Pulmonary artery endothelial cell (primary cell): Measurements from ENCODE around the gene C1QTNF1. TPM values are rescaled to one million over a fixed set of nuclear protein-coding genes. Genes with fewer than 3 reads are reported as not detected.

Experiments
- DNase-seq: peaks from one replicate; pipeline ENCODE4 v3.0.0-alpha.2; 2011; ENCODE audit warnings: low read depth, low spot score
- total RNA-seq: library from RNA; depleted of rRNA; stranded (reverse); fragments of >200 nt; gene quantifications from 2 replicates; pipeline ENCODE4 v1.2.3, GENCODE V29; 2014

C1QTNF1 gene
- total RNA-seq, 1 donor from 2014 or later, result 10.7 TPM

GRCh38 chr17:79039171-79039570 is 15.2 kb downstream of the C1QTNF1 start:
- no peak for DNase-seq

- no peak for DNase-seq
These were observed 15.9 kb downstream of the C1QTNF1 start for GRCh38 chr17:79039886-79040285.

- no peak for DNase-seq
These were observed 17.1 kb downstream of the C1QTNF1 start for GRCh38 chr17:79041041-79041570.

- DNase-seq, result no peak
These were observed 17.9 kb downstream of the C1QTNF1 start for GRCh38 chr17:79041723-79042420.

- no peak for DNase-seq
These were observed 18.6 kb downstream of the C1QTNF1 start for GRCh38 chr17:79042421-79043190.

GRCh38 chr17:79043191-79043930 is 19.4 kb downstream of the C1QTNF1 start:
- DNase-seq, result no peak

- no peak for DNase-seq
These were observed 20.0 kb downstream of the C1QTNF1 start for GRCh38 chr17:79043931-79044320.

- no peak for DNase-seq
These were observed 20.5 kb downstream of the C1QTNF1 start for GRCh38 chr17:79044462-79044861.

- DNase-seq, result no peak
These were observed 21.2 kb downstream of the C1QTNF1 start for GRCh38 chr17:79045001-79045729.

- DNase-seq, result no peak
These were observed 21.9 kb downstream of the C1QTNF1 start for GRCh38 chr17:79045842-79046196.

- no peak for DNase-seq
These were observed 22.4 kb downstream of the C1QTNF1 start for GRCh38 chr17:79046197-79046915.

- DNase-seq, result no peak
These were observed 22.9 kb downstream of the C1QTNF1 start for GRCh38 chr17:79046916-79047280.

- no peak for DNase-seq
These were observed 23.4 kb downstream of the C1QTNF1 start for GRCh38 chr17:79047291-79047920.

GRCh38 chr17:79047923-79048825 is 24.2 kb downstream of the C1QTNF1 start:
- DNase-seq, result no peak

GRCh38 chr17:79048826-79049755 is 25.1 kb downstream of the C1QTNF1 start:
- no peak for DNase-seq

- no peak for DNase-seq
These were observed 25.9 kb downstream of the C1QTNF1 start for GRCh38 chr17:79049821-79050220.

GRCh38 chr17:79050551-79050950 is 26.6 kb downstream of the C1QTNF1 start:
- no peak for DNase-seq

- no peak for DNase-seq
These were observed 27.3 kb downstream of the C1QTNF1 start for GRCh38 chr17:79051306-79051705.
